OCI-LY7 (cell line): Measurements from ENCODE around the gene HPSE. TPM values are rescaled to one million over a fixed set of nuclear protein-coding genes. Genes with fewer than 3 reads are reported as not detected.

Experiments
- BruUV-seq: library from RNA; stranded (reverse); fragments of 400-500 nt; replicated peaks from 2 replicates; lab custom pipeline; 2021; lab: Mats Ljungman, UMichigan
- CTCF ChIA-PET: fragments of 300-600 bp; sonication (Branson Sonifier 250); formaldehyde crosslinking; loops from one replicate; lab custom pipeline; 2022; ENCODE audit warnings: antibody characterized with exemption; ENCODE audit not compliant: unreplicated experiment; lab: Charles Lee
- POLR2A ChIA-PET: fragments of 300-600 bp; sonication (Branson Sonifier 250); formaldehyde crosslinking; loops from one replicate; lab custom pipeline; 2022; ENCODE audit warnings: antibody characterized with exemption; lab: Charles Lee
- DNase-seq: peaks from one replicate; pipeline ENCODE4 v3.0.0-alpha.2; 2015; ENCODE audit warnings: low spot score
- H2AFZ ChIP-seq: fragments of 200-600 bp; sonication (generic), shearing (Covaris generic); 2 replicates; pipeline ENCODE4 v1.6.1; 2014; ENCODE audit warnings: mild to moderate bottlenecking, antibody characterized with exemption, low read length, moderate library complexity
- H3K27ac ChIP-seq: fragments of 200-600 bp; sonication (generic); 2 replicates; pipeline ENCODE4 v1.5.1; 2014; ENCODE audit warnings: mixed run types, low read depth, mild to moderate bottlenecking, moderate library complexity, low read length, inconsistent platforms; ENCODE audit not compliant: poor library complexity, severe bottlenecking
- H3K36me3 ChIP-seq: fragments of 200-600 bp; sonication (generic); 2 replicates; pipeline ENCODE4 v1.6.1; 2014; ENCODE audit warnings: mild to moderate bottlenecking, antibody characterized with exemption, low read length, moderate library complexity, mixed read lengths; ENCODE audit not compliant: insufficient read depth
- H3K4me1 ChIP-seq: fragments of 200-600 bp; sonication (generic); 2 replicates; pipeline ENCODE4 v1.5.1; 2014; ENCODE audit warnings: mild to moderate bottlenecking, low read length; ENCODE audit not compliant: insufficient read depth, poor library complexity, severe bottlenecking
- H3K4me2 ChIP-seq: fragments of 200-600 bp; sonication (generic); 2 replicates; pipeline ENCODE4 v1.6.1; 2014; ENCODE audit warnings: mild to moderate bottlenecking, low read length
- H3K4me3 ChIP-seq: fragments of 200-600 bp; sonication (generic); 2 replicates; pipeline ENCODE4 v1.5.1; 2014; ENCODE audit warnings: mild to moderate bottlenecking, low read depth, low read length; ENCODE audit not compliant: poor library complexity, severe bottlenecking
- H3K79me2 ChIP-seq: fragments of 200-600 bp; sonication (generic); 2 replicates; pipeline ENCODE4 v1.6.1; 2016; ENCODE audit warnings: low read depth, mild to moderate bottlenecking, low read length, moderate library complexity, mixed read lengths; ENCODE audit not compliant: insufficient read depth
- H3K9me2 ChIP-seq: fragments of 200-600 bp; sonication (generic); 2 replicates; pipeline ENCODE4 v1.6.1; 2016; ENCODE audit warnings: mild to moderate bottlenecking, low read length, mixed read lengths; ENCODE audit not compliant: insufficient read depth
- H3K9me3 ChIP-seq: fragments of 200-600 bp; sonication (generic); 2 replicates; pipeline ENCODE4 v1.6.1; 2014; ENCODE audit warnings: mild to moderate bottlenecking, mixed run types, low read length, mixed read lengths
- H4K20me1 ChIP-seq: fragments of 200-600 bp; sonication (generic); 2 replicates; pipeline ENCODE4 v1.6.1; 2014; ENCODE audit warnings: mild to moderate bottlenecking, antibody characterized with exemption, low read length, moderate library complexity, mixed read lengths; ENCODE audit not compliant: insufficient read depth
- CTCF ChIP-seq: fragments of 200-600 bp; sonication (generic); conservative IDR thresholded peaks from 2 replicates; pipeline ENCODE4 v1.5.1; 2014; ENCODE audit warnings: mild to moderate bottlenecking, antibody characterized with exemption, low read length, moderate library complexity, mixed read lengths
- EZH2phosphoT487 ChIP-seq: fragments of 200-600 bp; sonication (generic); IDR thresholded peaks from 2 replicates; pipeline ENCODE4 v1.6.1; 2018; ENCODE audit warnings: low read depth, borderline replicate concordance, mild to moderate bottlenecking, mixed run types, antibody characterized with exemption, low read length, moderate library complexity, mixed read lengths
- intact Hi-C: fragments of 100-400 bp; cut with micrococcal nuclease; formaldehyde crosslinking; loops from one replicate; pipeline ENCODE4 v1.10.0; 2022; ENCODE audit not compliant: unreplicated experiment
- total RNA-seq, 2 experiments: library from RNA; depleted of rRNA in 1 of 2; stranded (reverse); fragments of >200 nt in 1 of 2; shearing (Covaris generic) in 1 of 2; gene quantifications; 2 replicates each; pipeline ENCODE4 v1.2.3, GENCODE V29; 2014 to 2022

Gene HPSE
- total RNA-seq, 2 experiments from 2014 or later: 2.4 to 3.1 TPM

GRCh38 chr4:83381173-83381572 is 46.5 kb upstream of the HPSE start:
- ChIA-PET POLR2A (no interaction called here), CTCF (no interaction called here)
- Histone ChIP-seq H3K4me1 (no peaks in the 10 kb centered on the region), H3K79me2 (no peaks in the 10 kb centered on the region), H3K4me3 (no peak overlapping the region), H3K9me2 (no peaks in the 10 kb centered on the region), H3K9me3 (peaks cover 35% of the 10 kb centered on the region), H3K27ac (no peak overlapping the region), H3K4me2 (no peak overlapping the region), H3K36me3 (no peaks in the 10 kb centered on the region; the same call in 1 of the 2 replicates), H2AFZ (no peak overlapping the region), H4K20me1 (no peaks in the 10 kb centered on the region)
- intact Hi-C loops: no loop called here
- DNase-seq: no peak
- no TSS peak for BruUV-seq
- no peak for TF ChIP-seq CTCF
- no peak for TF ChIP-seq EZH2phosphoT487

- ChIA-PET POLR2A (interaction anchor here (1.0 to 2.3 kb wide), 2 partner anchors 10 to 31 kb away, joined by 3 to 17 read pairs; no protein-coding TSS in a partner anchor), CTCF (no interaction called here)
- no peaks in the 10 kb centered on the region for H4K20me1 ChIP-seq
- H3K9me3 ChIP-seq: peaks cover 31% of the 10 kb centered on the region
- H3K4me2 ChIP-seq: no peak overlapping the region
- no peaks in the 10 kb centered on the region for H3K4me1 ChIP-seq
- H3K79me2 ChIP-seq: no peaks in the 10 kb centered on the region
- no peaks in the 10 kb centered on the region; the same call in 1 of the 2 replicates for H3K36me3 ChIP-seq
- H3K27ac ChIP-seq: no peak overlapping the region
- no peak overlapping the region for H3K4me3 ChIP-seq
- intact Hi-C loops: no loop called here
- no peak overlapping the region for H2AFZ ChIP-seq
- no peaks in the 10 kb centered on the region for H3K9me2 ChIP-seq
- DNase-seq: peak; percentile 84
- BruUV-seq: no TSS peak
- TF ChIP-seq CTCF (no peak), EZH2phosphoT487 (no peak)
These were observed 43.8 kb upstream of the HPSE start for GRCh38 chr4:83378419-83378818.

- no peak for TF ChIP-seq CTCF
- no peak for TF ChIP-seq EZH2phosphoT487
- ChIA-PET POLR2A (interaction anchor here (0.9 to 1.7 kb wide), 5 partner anchors 13 to 47 kb away, joined by 3 to 5 read pairs (median 4); no protein-coding TSS in a partner anchor), CTCF (interaction anchor here (0.6 kb wide), 1 partner anchor 51 kb away, joined by 6 read pairs; no protein-coding TSS in a partner anchor)
- intact Hi-C loops: no loop called here
- Histone ChIP-seq H3K4me1 (peaks cover 10% of the 10 kb centered on the region), H3K9me2 (no peaks in the 10 kb centered on the region), H3K79me2 (no peaks in the 10 kb centered on the region), H3K9me3 (peaks cover 9% of the 10 kb centered on the region), H3K27ac (no peak overlapping the region), H4K20me1 (no peaks in the 10 kb centered on the region), H3K36me3 (no peaks in the 10 kb centered on the region), H3K4me2 (no peak overlapping the region), H3K4me3 (no peak overlapping the region), H2AFZ (no peak overlapping the region)
- BruUV-seq: no TSS peak
- no peak for DNase-seq
These were observed 38.3 kb upstream of the HPSE start for GRCh38 chr4:83372931-83373330.
